ENCODE results near the gene ARMC5. TPM values are rescaled to one million over a fixed set of nuclear protein-coding genes. Genes with fewer than 3 reads are reported as not detected.
"Not testable (repeated sequence)": the region's sequence is repeated elsewhere in the genome, so short reads cannot be mapped to it uniquely, and the experiment has no call there.

ARMC5 gene
- 11.0 TPM for polyA plus RNA-seq (ENCODE audit: insufficient read length)

DNA sequence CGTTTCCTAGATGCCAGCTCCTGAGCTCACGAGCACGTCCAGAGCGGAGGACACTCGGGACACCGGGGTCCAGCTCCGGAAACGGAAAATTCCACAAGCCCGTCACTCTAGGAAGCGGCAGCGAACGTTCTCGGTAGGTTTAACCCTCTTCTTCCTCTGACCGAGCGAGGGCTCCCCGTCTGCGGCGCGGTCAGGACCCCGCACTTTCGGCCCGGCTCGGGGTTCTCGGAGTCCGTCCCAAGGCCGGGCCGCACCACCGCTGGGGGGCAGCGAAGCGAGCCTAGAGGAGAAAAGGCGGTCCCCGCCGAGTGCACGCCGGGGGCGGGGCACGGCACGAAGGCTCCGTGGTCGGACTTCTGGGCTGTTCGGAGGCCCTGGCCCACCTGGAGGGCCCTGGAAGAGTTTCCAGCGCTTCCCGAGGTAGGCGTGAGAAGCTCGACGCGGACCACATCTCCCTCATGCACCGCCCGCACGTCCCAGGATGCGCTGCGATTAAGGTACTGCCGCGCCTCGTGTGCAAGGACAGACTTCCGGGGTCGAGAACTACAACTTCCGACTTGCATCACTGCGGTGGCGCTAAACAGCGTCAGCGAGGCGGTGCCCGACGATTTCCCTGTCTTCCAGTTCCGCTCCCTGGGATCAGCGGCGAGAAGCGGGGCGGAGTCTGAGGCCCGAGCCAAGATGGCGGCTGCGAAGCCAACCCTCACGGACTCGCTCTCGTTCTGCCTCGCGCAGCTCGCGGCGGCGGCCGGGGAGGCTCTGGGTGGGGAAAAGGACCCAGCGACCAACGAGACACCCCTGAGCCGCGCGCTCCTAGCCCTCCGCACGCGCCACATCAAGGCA lies at the start of gene ARMC5:
Gene ARMC5, plus strand, starts transcription at position 658 of the 843 bp plus-strand sequence. Its CDS starts 24 bp downstream, at position 682.
- peak; percentile 98 for DNase-seq

GRCh38 chr16:31410082-31410481 lies 49.2 kb upstream of the ARMC5 start:
- no peak for DNase-seq

DNA sequence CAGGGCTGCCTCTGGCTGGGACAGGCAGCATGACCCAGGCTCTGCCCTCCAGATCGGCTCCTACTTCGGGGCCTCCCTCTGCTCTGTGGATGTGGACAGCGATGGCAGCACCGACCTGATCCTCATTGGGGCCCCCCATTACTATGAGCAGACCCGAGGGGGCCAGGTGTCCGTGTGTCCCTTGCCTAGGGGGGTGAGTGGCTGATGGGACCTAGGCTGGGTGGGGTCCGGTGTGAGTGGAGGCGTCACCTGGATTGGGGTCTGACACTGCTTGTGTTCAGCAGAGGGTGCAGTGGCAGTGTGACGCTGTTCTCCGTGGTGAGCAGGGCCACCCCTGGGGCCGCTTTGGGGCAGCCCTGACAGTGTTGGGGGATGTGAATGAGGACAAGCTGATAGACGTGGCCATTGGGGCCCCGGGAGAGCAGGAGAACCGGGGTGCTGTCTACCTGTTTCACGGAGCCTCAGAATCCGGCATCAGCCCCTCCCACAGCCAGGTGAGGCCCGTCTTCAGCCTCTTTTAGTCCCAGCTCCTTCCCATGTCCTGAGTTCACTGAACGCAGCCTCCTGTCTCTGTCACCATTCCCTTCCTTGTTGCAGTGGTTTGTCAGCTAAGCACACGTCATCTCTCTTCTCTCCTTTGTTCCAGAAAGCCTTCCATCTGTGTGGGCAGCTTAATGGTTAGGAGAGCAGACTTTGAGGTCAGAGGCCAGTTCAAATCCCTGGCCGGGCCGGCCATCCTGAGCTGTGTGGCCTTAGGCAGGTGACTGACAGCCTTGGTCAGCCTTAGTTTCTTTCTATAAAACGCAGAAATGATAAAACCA lies 48.1 kb upstream of the ARMC5 start:
- no peak for DNase-seq

DNA sequence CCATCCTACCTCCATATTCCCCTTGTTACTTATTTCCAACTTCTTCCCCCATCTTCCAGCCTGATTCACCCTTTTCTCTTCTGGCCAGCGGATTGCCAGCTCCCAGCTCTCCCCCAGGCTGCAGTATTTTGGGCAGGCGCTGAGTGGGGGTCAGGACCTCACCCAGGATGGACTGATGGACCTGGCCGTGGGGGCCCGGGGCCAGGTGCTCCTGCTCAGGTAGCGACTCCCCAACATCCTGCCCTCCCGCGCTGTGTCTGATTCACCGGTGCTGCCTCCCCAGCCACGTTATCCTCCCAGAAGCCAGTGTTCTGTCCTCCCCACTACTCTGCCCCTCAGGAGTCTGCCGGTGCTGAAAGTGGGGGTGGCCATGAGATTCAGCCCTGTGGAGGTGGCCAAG lies 46.6 kb upstream of the ARMC5 start:
- no peak for DNase-seq

- no peak for DNase-seq
Observed at GRCh38 chr16:31413381-31413780, 45.9 kb upstream of the ARMC5 start.

- DNase-seq = no peak
Observed at GRCh38 chr16:31413943-31414342, 45.4 kb upstream of the ARMC5 start.

DNA sequence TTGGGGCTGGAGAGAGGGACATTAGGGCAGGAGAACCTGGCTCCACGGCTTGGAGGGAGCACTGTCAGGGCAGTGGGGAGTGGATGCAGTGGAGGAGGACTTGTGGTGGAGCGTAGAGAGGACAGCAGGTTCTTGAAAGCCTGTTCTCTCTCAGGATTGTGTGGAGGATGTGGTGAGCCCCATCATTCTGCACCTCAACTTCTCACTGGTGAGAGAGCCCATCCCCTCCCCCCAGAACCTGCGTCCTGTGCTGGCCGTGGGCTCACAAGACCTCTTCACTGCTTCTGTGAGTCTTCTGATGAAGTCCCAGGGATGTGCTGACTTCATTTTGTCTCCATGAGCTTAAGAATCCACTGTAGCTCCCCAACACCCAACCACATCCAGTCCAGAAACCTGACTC lies 44.6 kb upstream of the ARMC5 start:
- DNase-seq = no peak

GRCh38 chr16:31416371-31416770 lies 42.9 kb upstream of the ARMC5 start:
- DNase-seq = no peak

DNA sequence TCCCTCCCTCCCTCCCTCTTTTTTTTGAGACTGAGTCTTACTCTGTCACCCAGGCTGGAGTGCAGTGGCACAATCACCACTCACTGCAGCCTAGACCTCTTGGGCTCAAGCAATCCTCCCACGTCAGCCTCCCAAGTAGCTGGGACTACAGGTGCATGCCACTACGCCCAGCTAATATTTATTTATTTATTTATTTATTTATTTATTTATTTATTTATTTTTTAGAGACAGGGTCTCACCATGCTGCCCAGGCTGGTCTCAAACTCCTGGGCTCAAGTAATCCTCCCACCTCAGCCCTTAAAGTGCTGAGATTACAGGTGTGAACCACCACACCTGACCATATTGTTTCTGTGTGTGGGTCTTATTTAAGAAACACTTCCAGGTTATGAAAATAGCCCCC lies 42.3 kb upstream of the ARMC5 start:
- not testable (repeated sequence) for DNase-seq

DNA sequence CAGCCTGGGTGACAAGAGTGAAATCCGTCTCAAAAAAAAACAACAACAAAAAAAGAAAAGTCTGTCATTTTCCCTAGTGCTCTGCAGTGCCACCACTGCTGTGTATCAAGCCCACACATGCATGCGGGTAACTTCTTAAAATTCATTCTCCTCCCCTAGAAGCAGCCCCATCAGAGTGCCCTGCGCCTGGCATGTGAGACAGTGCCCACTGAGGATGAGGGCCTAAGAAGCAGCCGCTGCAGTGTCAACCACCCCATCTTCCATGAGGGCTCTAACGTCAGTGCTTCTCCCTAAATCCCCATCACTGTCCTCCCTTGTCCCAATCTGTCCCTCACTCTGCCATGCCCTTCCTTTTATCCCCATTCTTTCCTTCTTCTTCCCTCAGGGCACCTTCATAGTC lies 41.4 kb upstream of the ARMC5 start:
- no peak for DNase-seq

GRCh38 chr16:31420037-31420436 lies 39.3 kb upstream of the ARMC5 start:
- DNase-seq = no peak

DNA sequence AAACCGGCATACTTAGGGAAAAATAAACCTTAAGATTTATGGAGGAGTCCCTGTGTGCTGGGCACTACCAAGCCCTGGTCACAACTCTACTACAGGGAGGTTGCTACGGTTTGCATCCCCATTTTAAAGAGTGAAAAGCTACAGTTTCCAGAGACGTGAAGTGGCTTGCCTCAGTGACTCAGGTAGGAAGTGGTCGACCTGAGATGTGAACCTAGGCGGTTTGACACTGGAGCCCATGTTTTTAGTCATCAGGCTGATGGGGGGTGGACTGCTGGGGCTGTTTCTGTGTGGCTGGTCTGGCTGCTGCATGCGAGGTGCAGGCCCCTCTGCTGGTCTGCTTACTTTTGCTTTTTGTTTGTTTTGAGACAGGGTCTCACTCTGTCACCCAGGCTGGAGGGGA lies 37.7 kb upstream of the ARMC5 start:
- DNase-seq = no peak

GRCh38 chr16:31423241-31423640 lies 36.1 kb upstream of the ARMC5 start:
- DNase-seq = no peak

- DNase-seq = no peak
Observed at GRCh38 chr16:31423801-31424200, 35.5 kb upstream of the ARMC5 start.

DNA sequence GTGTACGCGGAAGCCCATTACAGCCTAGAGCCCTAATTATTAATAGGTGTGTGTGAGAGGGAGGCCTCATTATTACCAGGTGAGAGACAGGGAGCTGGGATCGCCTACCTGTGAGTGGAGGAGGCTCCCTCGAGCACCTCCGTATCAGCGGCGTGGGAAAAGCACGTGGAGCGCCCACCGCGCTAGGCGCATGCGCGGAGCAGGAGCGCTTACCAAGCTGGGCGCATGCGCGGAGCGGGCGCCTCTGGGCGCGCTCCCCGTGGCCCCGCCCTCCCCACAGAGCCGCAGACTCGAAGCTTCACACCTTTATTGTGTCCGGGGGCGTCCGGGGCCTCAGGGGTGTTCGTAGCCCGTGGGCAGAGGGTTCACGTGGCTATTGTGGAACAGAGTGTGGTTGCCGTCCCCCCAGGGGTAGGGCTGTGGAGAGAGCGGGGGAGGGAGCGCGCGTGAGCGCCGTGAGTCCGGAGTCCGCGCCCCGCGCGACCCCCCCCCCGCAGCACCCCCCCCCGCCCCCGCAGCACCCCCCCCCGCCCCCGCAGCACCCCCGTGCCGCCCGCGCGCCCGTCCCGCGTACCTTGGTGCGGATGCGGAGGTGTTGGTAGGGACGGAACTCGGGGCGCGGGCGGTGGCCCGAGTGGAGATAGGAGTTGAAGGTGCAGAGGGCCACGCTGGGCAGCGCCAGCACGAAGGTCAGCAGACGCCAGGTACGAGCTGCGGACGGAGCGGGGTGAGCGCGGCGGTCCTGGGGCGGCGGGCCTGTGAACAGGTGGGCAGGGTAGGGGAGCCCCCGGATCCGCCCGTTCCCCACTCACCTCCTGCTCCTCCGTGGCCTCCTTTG lies 31.6 kb upstream of the ARMC5 start:
- peak; percentile 68 for DNase-seq

DNA sequence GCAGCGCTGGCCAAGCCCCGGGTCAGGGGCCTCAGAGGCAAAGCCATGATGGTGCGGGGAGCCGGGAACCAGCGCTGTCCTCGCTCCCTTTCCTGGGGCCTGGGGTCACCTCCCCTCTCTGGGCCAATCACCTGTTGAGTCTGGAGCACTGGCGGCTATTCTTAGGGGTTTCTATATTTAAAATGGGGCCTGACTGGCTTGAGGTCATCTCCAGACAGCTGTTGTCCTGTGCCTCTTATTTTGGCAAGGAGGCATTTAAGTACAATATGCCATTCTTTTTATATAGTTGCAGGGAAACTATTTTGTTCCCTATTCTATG lies 31.1 kb upstream of the ARMC5 start, which contains the start of gene COX6A2:
Gene COX6A2, minus strand, starts transcription at position 82 of the 319 bp plus-strand sequence. Its CDS starts 35 bp downstream, at position 47.
- DNase-seq = no peak

DNA sequence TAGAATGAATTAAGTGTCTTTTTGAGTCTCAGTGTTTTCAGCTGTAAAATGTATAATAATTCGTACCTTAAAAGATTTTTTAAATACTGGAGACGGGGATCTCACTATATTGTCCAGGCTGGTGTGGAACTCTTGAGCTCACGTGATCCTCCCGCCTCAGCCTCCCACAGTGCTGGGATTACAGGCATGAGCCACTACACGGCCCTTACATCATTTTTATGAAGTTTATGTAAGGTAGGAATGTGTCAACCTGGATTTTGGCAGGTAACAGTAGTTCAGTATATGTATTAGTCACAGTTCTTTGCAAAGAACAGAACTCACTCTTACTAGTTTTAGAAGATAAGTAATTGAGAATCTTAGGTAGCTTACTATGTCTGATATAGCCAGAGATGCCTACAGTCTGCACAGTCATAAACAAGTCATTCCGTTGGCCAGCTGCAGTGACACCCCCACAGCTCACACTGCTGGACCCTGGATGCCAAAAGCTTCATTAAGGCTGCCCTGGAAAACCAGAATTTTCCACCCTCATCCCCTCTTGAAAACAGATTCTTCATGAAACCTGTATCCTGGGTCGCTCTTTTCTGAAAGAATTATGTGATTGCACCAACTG lies 30.6 kb upstream of the ARMC5 start:
- DNase-seq = no peak

GRCh38 chr16:31429314-31429713 lies 30.0 kb upstream of the ARMC5 start:
- no peak for DNase-seq

DNA sequence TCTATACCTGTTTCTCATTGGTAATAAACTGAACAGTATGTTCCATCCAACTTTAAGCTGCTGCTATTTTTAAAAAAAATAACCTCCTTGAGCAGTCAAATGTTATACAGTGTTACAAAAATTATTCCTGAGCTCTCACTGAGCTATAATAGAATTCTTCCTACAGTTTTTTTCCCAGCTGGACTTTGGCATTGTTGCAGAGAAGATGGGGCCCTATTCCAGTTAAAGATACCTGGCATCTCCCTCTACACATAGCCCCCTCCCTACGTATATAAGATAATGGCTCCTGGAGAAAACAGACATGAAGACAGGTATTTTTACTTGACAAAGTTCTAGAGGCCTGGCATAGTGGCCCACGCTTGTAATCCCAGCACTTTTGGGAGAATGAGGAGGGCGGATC lies 29.5 kb upstream of the ARMC5 start:
- DNase-seq = no peak

- DNase-seq = no peak
Observed at GRCh38 chr16:31430380-31431052, 28.8 kb upstream of the ARMC5 start.

DNA sequence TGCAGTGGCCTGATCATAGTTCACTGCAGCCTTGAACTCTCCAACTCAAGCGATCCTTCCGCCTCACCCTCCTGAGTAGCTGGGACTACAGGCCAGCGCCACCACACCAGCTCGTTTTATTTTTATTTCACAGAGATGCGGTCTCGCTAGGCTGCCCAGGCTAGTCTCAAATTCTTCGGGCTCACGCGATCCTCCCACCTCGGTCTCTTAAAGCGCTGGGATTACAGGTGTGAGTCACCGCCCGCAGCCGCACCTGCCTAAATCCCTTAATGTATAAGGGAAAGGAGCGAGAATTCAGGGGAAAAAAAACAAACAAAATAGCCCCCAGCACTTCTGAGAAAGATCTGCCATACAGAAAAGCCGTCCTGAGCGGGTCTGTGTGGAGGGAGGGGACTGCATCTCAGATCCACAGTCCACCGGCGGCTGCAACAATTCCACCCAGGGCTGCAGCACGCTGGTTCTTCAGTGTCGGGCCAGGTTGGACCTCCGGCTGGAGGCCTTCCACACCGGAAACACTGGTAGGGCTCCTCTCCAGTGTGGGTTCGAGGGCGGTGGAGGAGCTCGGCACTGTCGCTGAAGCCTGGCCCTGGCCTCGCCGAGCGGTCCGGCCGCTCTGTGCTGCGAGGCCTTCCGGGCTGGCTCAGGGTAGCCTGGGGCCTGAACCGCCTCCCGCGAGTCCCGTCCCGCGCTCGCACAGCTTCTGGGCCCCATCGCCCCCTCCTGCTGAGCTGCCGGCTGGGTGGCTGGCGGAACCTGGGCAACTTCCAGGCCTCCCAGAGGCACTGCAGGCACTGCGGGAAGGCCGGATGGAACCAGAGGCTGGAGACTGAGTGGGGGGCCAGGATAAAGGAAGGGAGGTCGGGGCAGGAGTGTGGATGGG lies 23.7 kb upstream of the ARMC5 start:
- DNase-seq = no peak

All from hindlimb muscle (tissue), 1 donor.